GM19397 (cell line): Measurements from ENCODE around the gene DENND2D.

Source experiments
- ATAC-seq: cut with Tn5 transposase; IDR thresholded peaks from one replicate; pipeline ENCODE4 v1.9.1; 2021; ENCODE audit warnings: mild to moderate bottlenecking, moderate library complexity; ENCODE audit not compliant: unreplicated experiment

The DENND2D gene

GRCh38 chr1:111199881-111200801, at the start of gene DENND2D:
Gene DENND2D, minus strand, starts transcription at chr1:111200646. Its CDS starts 187 bp downstream, at chr1:111200459.
- no peak for ATAC-seq

- ATAC-seq, result no peak
Observed at GRCh38 chr1:111249960-111250359, 49.5 kb upstream of the DENND2D start.

- no peak for ATAC-seq
Observed at GRCh38 chr1:111247125-111247838, 46.8 kb upstream of the DENND2D start.

- no peak for ATAC-seq
Observed at GRCh38 chr1:111242805-111243523, 42.5 kb upstream of the DENND2D start.

- ATAC-seq, result no peak
Observed at GRCh38 chr1:111241797-111242196, 41.4 kb upstream of the DENND2D start.

GRCh38 chr1:111238056-111238795, 37.8 kb upstream of the DENND2D start:
- no peak for ATAC-seq

- no peak for ATAC-seq
Observed at GRCh38 chr1:111236806-111237205, 36.4 kb upstream of the DENND2D start.

GRCh38 chr1:111236379-111236778, 35.9 kb upstream of the DENND2D start:
- ATAC-seq, result no peak

- ATAC-seq, result no peak
Observed at GRCh38 chr1:111234866-111235265, 34.4 kb upstream of the DENND2D start.

GRCh38 chr1:111234258-111234657, 33.8 kb upstream of the DENND2D start:
- ATAC-seq, result no peak

GRCh38 chr1:111232134-111232533, 31.7 kb upstream of the DENND2D start:
- no peak for ATAC-seq

GRCh38 chr1:111228748-111229126, 28.3 kb upstream of the DENND2D start:
- no peak for ATAC-seq

GRCh38 chr1:111227851-111228747, 27.7 kb upstream of the DENND2D start:
- no peak for ATAC-seq

GRCh38 chr1:111227434-111227833, 27.0 kb upstream of the DENND2D start, which contains the start of gene CHI3L2:
Gene CHI3L2, plus strand, starts transcription at chr1:111227713. Its CDS starts 17 bp downstream, at chr1:111227730.
- ATAC-seq, result no peak

- ATAC-seq, result no peak
Observed at GRCh38 chr1:111225717-111226400, 25.4 kb upstream of the DENND2D start.

- no peak for ATAC-seq
Observed at GRCh38 chr1:111225091-111225490, 24.6 kb upstream of the DENND2D start.

GRCh38 chr1:111223126-111223685, 22.8 kb upstream of the DENND2D start:
- ATAC-seq, result no peak

GRCh38 chr1:111222308-111223125, 22.1 kb upstream of the DENND2D start:
- ATAC-seq, result peak; percentile 8
